ENCODE data around the gene TJP1.
"Not testable (repeated sequence)": the region's sequence is repeated elsewhere in the genome, so short reads cannot be mapped to it uniquely, and the experiment has no call there.

Gene TJP1

GRCh38 chr15:29657476-29657817 is 164.8 kb downstream of the TJP1 start:
- DNase-seq (ENCODE audit: low spot score), result not testable (repeated sequence)

GRCh38 chr15:29656636-29657475 is 165.4 kb downstream of the TJP1 start:
- no peak for DNase-seq (ENCODE audit: low spot score)

- no peak for DNase-seq (ENCODE audit: low spot score)
Measured at GRCh38 chr15:29652595-29652994, 169.7 kb downstream of the TJP1 start.

DNA sequence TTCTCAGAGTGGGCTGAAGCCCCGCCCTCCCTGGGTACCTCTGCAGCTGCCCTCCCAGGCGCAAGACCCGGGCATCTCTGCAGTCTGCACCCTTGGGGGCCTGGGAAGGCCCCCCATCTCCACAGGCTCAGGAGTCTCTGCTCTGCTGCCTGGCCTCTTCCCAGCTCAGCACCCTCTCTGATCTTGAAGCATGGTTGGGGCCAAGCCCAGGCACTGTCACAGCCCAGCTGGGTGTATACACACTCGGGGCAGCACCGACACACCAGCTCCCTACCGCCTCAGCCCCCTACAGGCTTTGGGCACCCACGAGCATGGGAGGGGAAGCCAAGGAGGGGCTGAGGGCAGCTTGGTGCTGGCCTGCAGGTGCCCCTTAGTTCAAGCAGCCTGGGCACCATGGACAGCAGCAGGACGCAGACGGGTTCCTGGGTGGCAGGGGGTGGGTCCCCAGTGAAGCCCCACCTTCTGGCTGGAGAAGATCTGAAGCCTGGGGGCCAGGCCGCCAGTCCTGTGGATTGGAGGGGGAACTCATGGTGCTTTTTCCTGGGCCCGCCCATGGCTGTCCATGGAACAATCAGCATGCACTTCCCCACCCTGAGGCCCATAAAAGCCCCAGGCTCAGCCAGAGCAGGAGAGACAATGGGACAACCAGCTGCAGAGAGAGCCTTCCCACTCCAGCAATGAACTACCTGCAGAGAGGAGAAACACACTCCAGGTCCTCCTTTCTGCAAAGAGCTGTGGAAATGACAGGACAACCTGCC is 170.6 kb downstream of the TJP1 start:
- no peak for DNase-seq (ENCODE audit: low spot score)

Measured in HuH-7.5 (cell line).